ENCODE measurements around the gene DNAJC5G. TPM values are rescaled to one million over a fixed set of nuclear protein-coding genes. Genes with fewer than 3 reads are reported as not detected.

The DNAJC5G gene
- total RNA-seq, 1 experiment from 2014 or later: 0.37 TPM

- no CpG with 5 or more reads among the region's 6 CpGs for WGBS (ENCODE audit: extremely low coverage, insufficient read length, low lambda C conversion rate)
- H3K23ac ChIP-seq (ENCODE audit: insufficient read length, low read depth, low read length): no peak overlapping the region
- peaks cover 23% of the 10 kb centered on the region for H3K27me3 Mint-ChIP-seq (ENCODE audit: low read depth)
- H2BK15ac ChIP-seq (ENCODE audit: low read depth, low read length): no peak overlapping the region
- H3K36me3 Mint-ChIP-seq (ENCODE audit: insufficient read depth in 1 of 3, low read depth in 3 of 3): no peaks in the 10 kb centered on the region
- peaks cover 6% of the 10 kb centered on the region for H3K23me2 ChIP-seq (ENCODE audit: insufficient read length, low read depth, low read length, poor library complexity, severe bottlenecking)
- no peak overlapping the region for H3K56ac ChIP-seq (ENCODE audit: insufficient read length, low read depth, low read length)
- no peak overlapping the region for H2BK5ac ChIP-seq (ENCODE audit: insufficient read length, low read length)
- no peak overlapping the region for H3K4ac ChIP-seq (ENCODE audit: low read depth, low read length)
- no peaks in the 10 kb centered on the region for H3K9me3 Mint-ChIP-seq
- H4K91ac ChIP-seq (ENCODE audit: insufficient read length, low read depth, low read length): no peak overlapping the region
- H3K27ac Mint-ChIP-seq: no peak overlapping the region
- H3K4me3 Mint-ChIP-seq: no peak overlapping the region
- no peaks in the 10 kb centered on the region for H3K79me1 ChIP-seq (ENCODE audit: insufficient read depth, low read depth, low read length, poor library complexity, severe bottlenecking)
- no peak overlapping the region for H4K8ac ChIP-seq (replicated peaks; ENCODE audit: insufficient read length, low read depth, low read length)
- H3K18ac ChIP-seq (ENCODE audit: insufficient read length, low read depth, low read length): no peak overlapping the region
- H3K4me1 Mint-ChIP-seq: peaks cover 58 to 60% of the 10 kb centered on the region in 2 experiments
- no peaks in the 10 kb centered on the region for H3K79me2 ChIP-seq (ENCODE audit: insufficient read depth, low read length)
- no peak overlapping the region for H3K4me2 ChIP-seq (ENCODE audit: insufficient read depth, insufficient read length, low read length)
- no peak overlapping the region for H2BK12ac ChIP-seq (ENCODE audit: insufficient read length, low read depth, low read length)
- H3T11ph ChIP-seq (ENCODE audit: low read length): no peak overlapping the region
- H3K27ac ChIP-seq (ENCODE audit: insufficient read length, low read depth, low read length): no peak overlapping the region
- H4K5ac ChIP-seq (ENCODE audit: insufficient read length, low read depth, low read length): no peak overlapping the region
- H3K27me3 ChIP-seq (ENCODE audit: insufficient read depth, low read length): no peaks in the 10 kb centered on the region
- H2AFZ ChIP-seq (ENCODE audit: low read length): no peak overlapping the region
- H3K9me3 ChIP-seq (ENCODE audit: control insufficient read depth, low read depth, low read length): no peaks in the 10 kb centered on the region
- no peak for DNase-seq
- peaks cover 13% of the 10 kb centered on the region; the same call in 1 of the 2 replicates for H3K4me1 ChIP-seq (ENCODE audit: insufficient read depth, low read length)
- H2AK5ac ChIP-seq (ENCODE audit: insufficient read length, low read length): no peak overlapping the region
- H3K9ac ChIP-seq (ENCODE audit: extremely low read depth, insufficient read length, low read length): no peak overlapping the region
- no peak overlapping the region for H2BK20ac ChIP-seq (ENCODE audit: low read depth, low read length, poor library complexity, severe bottlenecking)
- no peak overlapping the region for H3K14ac ChIP-seq (ENCODE audit: insufficient read depth, low read length)
- TF ChIP-seq CTCF (conservative IDR thresholded peaks at IDR 0.05): no peak
- no peak overlapping the region for H2BK120ac ChIP-seq (ENCODE audit: low read depth, low read length, poor library complexity, severe bottlenecking)
- no peaks in the 10 kb centered on the region for H4K20me1 ChIP-seq (ENCODE audit: control insufficient read depth, insufficient read depth, insufficient read length)
Observed at GRCh38 chr2:27285481-27285880, 10.2 kb downstream of the DNAJC5G start.
